Measurements from ENCODE around the gene GDPD1.
"Not testable (repeated sequence)": the region's sequence is repeated elsewhere in the genome, so short reads cannot be mapped to it uniquely, and the experiment has no call there.

Gene GDPD1

GRCh38 chr17:59230764-59231163 lies 10.5 kb downstream of the GDPD1 start:
- DNase-seq, result no peak
- intact Hi-C loops (cut with DNase I), result no loop called here

GRCh38 chr17:59234631-59235030 lies 14.3 kb downstream of the GDPD1 start:
- no peak for DNase-seq
- intact Hi-C loops (cut with DNase I), result no loop called here

- no peak for DNase-seq
- intact Hi-C loops (cut with DNase I), result no loop called here
These were observed 18.6 kb downstream of the GDPD1 start for GRCh38 chr17:59238906-59239305.

GRCh38 chr17:59244081-59244480 lies 23.8 kb downstream of the GDPD1 start:
- DNase-seq, result no peak
- intact Hi-C loops (cut with DNase I), result no loop called here

GRCh38 chr17:59254742-59255141 lies 34.4 kb downstream of the GDPD1 start:
- intact Hi-C loops (cut with DNase I), result no loop called here

GRCh38 chr17:59257101-59257500 lies 36.8 kb downstream of the GDPD1 start:
- intact Hi-C loops (cut with DNase I), result no loop called here
- DNase-seq, result no peak

More at GRCh38 chr17:59254742-59255141, 34.4 kb downstream of the GDPD1 start:
- no peak for DNase-seq

- DNase-seq, result no peak
- intact Hi-C loops (cut with DNase I), result no loop called here
These were observed 40.4 kb downstream of the GDPD1 start for GRCh38 chr17:59260722-59261121.

GRCh38 chr17:59266745-59267144 lies 46.4 kb downstream of the GDPD1 start:
- intact Hi-C loops (cut with DNase I), result no loop called here

GRCh38 chr17:59267776-59268175 lies 47.5 kb downstream of the GDPD1 start:
- no peak for DNase-seq
- intact Hi-C loops (cut with DNase I), result no loop called here

More at GRCh38 chr17:59266745-59267144, 46.4 kb downstream of the GDPD1 start:
- DNase-seq, result no peak

- intact Hi-C loops (cut with DNase I), result no loop called here
- DNase-seq, result no peak
These were observed 55.3 kb downstream of the GDPD1 start for GRCh38 chr17:59275618-59276017.

GRCh38 chr17:59277031-59277430 lies 56.7 kb downstream of the GDPD1 start:
- no peak for DNase-seq

GRCh38 chr17:59278406-59278805 lies 58.1 kb downstream of the GDPD1 start:
- DNase-seq, result no peak
- intact Hi-C loops (cut with DNase I), result no loop called here

More at GRCh38 chr17:59277031-59277430, 56.7 kb downstream of the GDPD1 start:
- intact Hi-C loops (cut with DNase I), result no loop called here

GRCh38 chr17:59284317-59284716 lies 64.0 kb downstream of the GDPD1 start:
- DNase-seq, result no peak
- intact Hi-C loops (cut with DNase I), result no loop called here

GRCh38 chr17:59287452-59287851 lies 67.1 kb downstream of the GDPD1 start:
- no peak for DNase-seq
- intact Hi-C loops (cut with DNase I), result no loop called here

GRCh38 chr17:59287891-59288290 lies 67.6 kb downstream of the GDPD1 start:
- no peak for DNase-seq
- intact Hi-C loops (cut with DNase I), result no loop called here

- DNase-seq, result no peak
- intact Hi-C loops (cut with DNase I), result no loop called here
These were observed 69.6 kb downstream of the GDPD1 start for GRCh38 chr17:59289981-59290301.

GRCh38 chr17:59290302-59290998 lies 70.1 kb downstream of the GDPD1 start:
- intact Hi-C loops (cut with DNase I), result not testable (repeated sequence)

GRCh38 chr17:59292174-59292523 lies 71.8 kb downstream of the GDPD1 start:
- intact Hi-C loops (cut with DNase I), result no loop called here
- peak in 1 of 42 donors; percentile 4 for DNase-seq

More at GRCh38 chr17:59290302-59290998, 70.1 kb downstream of the GDPD1 start:
- DNase-seq, result not testable (repeated sequence)

- intact Hi-C loops (cut with DNase I), result no loop called here
- peak in 2 of 42 donors; percentile 3 to 12 for DNase-seq
These were observed 75.9 kb downstream of the GDPD1 start for GRCh38 chr17:59296190-59296589.

GRCh38 chr17:59298521-59298920 lies 78.2 kb downstream of the GDPD1 start:
- intact Hi-C loops (cut with DNase I), result no loop called here

GRCh38 chr17:59299400-59300092 lies 79.2 kb downstream of the GDPD1 start:
- intact Hi-C loops (cut with DNase I), result no loop called here
- no peak for DNase-seq

More at GRCh38 chr17:59298521-59298920, 78.2 kb downstream of the GDPD1 start:
- no peak for DNase-seq

Measured in head of caudate nucleus (tissue), 42 donors.